GM23248 (cell line): Measurements from ENCODE around the gene TMEM80. TPM values are rescaled to one million over a fixed set of nuclear protein-coding genes. Genes with fewer than 3 reads are reported as not detected.

ENCODE experiments used
- DNase-seq: peaks from one replicate; pipeline ENCODE4 v3.0.0-alpha.2; 2015
- H2AFZ ChIP-seq: fragments of 200-600 bp; sonication (generic); 2 replicates; pipeline ENCODE4 v1.6.1; 2016; ENCODE audit warnings: antibody characterized with exemption
- H3F3A ChIP-seq: fragments of 200-600 bp; sonication (generic); 2 replicates; pipeline ENCODE4 v1.6.1; 2016; ENCODE audit warnings: mild to moderate bottlenecking, antibody characterized with exemption, mixed run types; ENCODE audit not compliant: insufficient read depth
- H3K27ac ChIP-seq: fragments of 200-600 bp; sonication (generic); 2 replicates; pipeline ENCODE4 v1.5.1; 2016; ENCODE audit warnings: mild to moderate bottlenecking
- H3K27me3 ChIP-seq: fragments of 200-600 bp; sonication (generic); replicated peaks from 2 replicates; pipeline ENCODE4 v1.6.1; 2016; ENCODE audit warnings: mild to moderate bottlenecking; ENCODE audit not compliant: insufficient read depth
- H3K36me3 ChIP-seq: fragments of 200-600 bp; sonication (generic); 2 replicates; pipeline ENCODE4 v1.6.1; 2016; ENCODE audit warnings: low read depth, mild to moderate bottlenecking
- H3K4me1 ChIP-seq: fragments of 200-600 bp; sonication (generic); 2 replicates; pipeline ENCODE4 v1.6.1; 2016; ENCODE audit warnings: mild to moderate bottlenecking; ENCODE audit not compliant: insufficient read depth
- H3K4me2 ChIP-seq: fragments of 200-600 bp; sonication (generic); one replicate; pipeline ENCODE4 v1.6.1; 2016; ENCODE audit warnings: mild to moderate bottlenecking; ENCODE audit not compliant: unreplicated experiment
- H3K4me3 ChIP-seq: fragments of 200-600 bp; sonication (generic); 2 replicates; pipeline ENCODE4 v1.5.1; 2016; ENCODE audit warnings: mild to moderate bottlenecking
- H3K79me2 ChIP-seq: fragments of 200-600 bp; sonication (generic); 2 replicates; pipeline ENCODE4 v1.6.1; 2016; ENCODE audit warnings: mild to moderate bottlenecking; ENCODE audit not compliant: insufficient read depth
- H3K9ac ChIP-seq: fragments of 200-600 bp; sonication (generic); 2 replicates; pipeline ENCODE4 v1.6.1; 2016; ENCODE audit warnings: mild to moderate bottlenecking
- H3K9me2 ChIP-seq: fragments of 200-600 bp; sonication (generic); 2 replicates; pipeline ENCODE4 v1.6.1; 2016; ENCODE audit warnings: mixed run types, mild to moderate bottlenecking, moderate library complexity; ENCODE audit not compliant: insufficient read depth
- H3K9me3 ChIP-seq: fragments of 200-600 bp; sonication (generic); one replicate; pipeline ENCODE4 v1.6.1; 2017; ENCODE audit warnings: low read depth
- H4K20me1 ChIP-seq: fragments of 200-600 bp; sonication (generic); 2 replicates; pipeline ENCODE4 v1.6.0; 2016; ENCODE audit not compliant: insufficient read depth
- EZH2 ChIP-seq: fragments of 200-600 bp; sonication (generic); IDR thresholded peaks from 2 replicates; pipeline ENCODE4 v1.6.1; 2018; ENCODE audit warnings: antibody characterized with exemption, mild to moderate bottlenecking; ENCODE audit not compliant: insufficient read depth, poor library complexity, severe bottlenecking
- EZH2phosphoT487 ChIP-seq: fragments of 200-600 bp; sonication (generic); IDR thresholded peaks from 2 replicates; pipeline ENCODE4 v1.6.1; 2018; ENCODE audit warnings: antibody characterized with exemption, moderate library complexity, mild to moderate bottlenecking, low read depth; ENCODE audit not compliant: insufficient read depth
- WGBS, 2 experiments: methylation state at CpG; one replicate each; pipeline ENCODE4 v1.1.6; 2015 to 2017; ENCODE audit warnings: low lambda C conversion rate in 2 of 2, low coverage in 1 of 2; ENCODE audit errors: missing lambda C conversion rate in 2 of 2; 5-methylcytosine and 5-hydroxymethylcytosine counted together
- in situ Hi-C: fragments of 300-500 bp; cut with MboI; formaldehyde crosslinking; loops from 2 replicates; pipeline ENCODE4 v1.15.0; 2020
- polyA plus RNA-seq: library from polyadenylated mRNA; unstranded; fragments of >200 nt; fragmentation: Nextera tagmentation; extraction: Ambion mirVana; gene quantifications from 2 replicates; pipeline ENCODE4 v1.2.1, GENCODE V29; 2016
- total RNA-seq: library from RNA; depleted of rRNA; stranded (reverse); fragments of >200 nt; shearing (Covaris generic); gene quantifications from 2 replicates; pipeline ENCODE4 v1.2.3, GENCODE V29; 2014

TMEM80 gene
- total and polyA plus RNA-seq, 2 experiments from 2014 or later = 27.0 to 50.1 TPM

- Histone ChIP-seq H3K79me2 (no peaks in the 10 kb centered on the region), H3K4me2 (no peak overlapping the region), H3K4me3 (no peak overlapping the region), H3K9ac (no peak overlapping the region), H3K4me1 (no peaks in the 10 kb centered on the region), H3K27me3 (no peaks in the 10 kb centered on the region), H4K20me1 (no peaks in the 10 kb centered on the region), H3K27ac (no peak overlapping the region), H3K36me3 (peaks cover 22% of the 10 kb centered on the region; the same call in 1 of the 2 replicates), H3K9me3 (no peaks in the 10 kb centered on the region), H3K9me2 (no peaks in the 10 kb centered on the region), H2AFZ (no peak overlapping the region), H3F3A (no peaks in the 10 kb centered on the region)
- in situ Hi-C loops = no loop called here
- no peak for DNase-seq
- TF ChIP-seq EZH2phosphoT487 (no peak), EZH2 (no peak)
- 91 to 92% methylated on average over 17 to 19 of the region's 19 CpGs for WGBS, 2 experiments
These were observed 15.1 kb upstream of the TMEM80 start for GRCh38 chr11:680476-680875.

GRCh38 chr11:680970-681369, 14.6 kb upstream of the TMEM80 start:
- Histone ChIP-seq H3K79me2 (no peaks in the 10 kb centered on the region), H3K4me2 (no peak overlapping the region), H3F3A (no peaks in the 10 kb centered on the region), H3K27ac (no peak overlapping the region), H3K9ac (no peak overlapping the region), H3K36me3 (peaks cover 22% of the 10 kb centered on the region; the same call in 1 of the 2 replicates), H4K20me1 (no peaks in the 10 kb centered on the region), H3K9me3 (no peaks in the 10 kb centered on the region), H3K27me3 (no peaks in the 10 kb centered on the region), H3K4me1 (no peaks in the 10 kb centered on the region), H2AFZ (no peak overlapping the region), H3K9me2 (no peaks in the 10 kb centered on the region), H3K4me3 (no peak overlapping the region)
- TF ChIP-seq EZH2 = no peak
- TF ChIP-seq EZH2phosphoT487 = no peak
- no peak for DNase-seq
- in situ Hi-C loops = no loop called here
- 92 to 94% methylated on average over 13 of the region's 13 CpGs for WGBS, 2 experiments

- no peak overlapping the region for H3K27ac ChIP-seq
- H3F3A ChIP-seq = no peaks in the 10 kb centered on the region
- no peaks in the 10 kb centered on the region for H3K9me2 ChIP-seq
- in situ Hi-C loops = no loop called here
- DNase-seq = no peak
- TF ChIP-seq EZH2 (no peak), EZH2phosphoT487 (no peak)
- no peak overlapping the region for H3K4me3 ChIP-seq
- H3K36me3 ChIP-seq = peaks cover 35% of the 10 kb centered on the region; the same call in 1 of the 2 replicates
- no peaks in the 10 kb centered on the region for H3K9me3 ChIP-seq
- 92 to 93% methylated on average over 30 of the region's 30 CpGs for WGBS, 2 experiments
- peaks cover 21% of the 10 kb centered on the region for H3K79me2 ChIP-seq
- H3K4me2 ChIP-seq = no peak overlapping the region
- no peaks in the 10 kb centered on the region for H4K20me1 ChIP-seq
- H2AFZ ChIP-seq = no peak overlapping the region
- H3K9ac ChIP-seq = no peak overlapping the region
- H3K27me3 ChIP-seq = no peaks in the 10 kb centered on the region
- no peaks in the 10 kb centered on the region for H3K4me1 ChIP-seq
These were observed 9.0 kb upstream of the TMEM80 start for GRCh38 chr11:686451-687243.

- peaks cover 32% of the 10 kb centered on the region for H3K79me2 ChIP-seq
- no peaks in the 10 kb centered on the region for H3F3A ChIP-seq
- TF ChIP-seq EZH2 (no peak), EZH2phosphoT487 (no peak)
- H3K4me1 ChIP-seq = no peaks in the 10 kb centered on the region
- no peaks in the 10 kb centered on the region for H3K9me3 ChIP-seq
- H3K9me2 ChIP-seq = no peaks in the 10 kb centered on the region
- no peak overlapping the region for H3K9ac ChIP-seq
- H3K27me3 ChIP-seq = no peaks in the 10 kb centered on the region
- H3K4me2 ChIP-seq = no peak overlapping the region
- no peaks in the 10 kb centered on the region for H4K20me1 ChIP-seq
- DNase-seq = no peak
- H3K36me3 ChIP-seq = peaks cover 32% of the 10 kb centered on the region; the same call in 1 of the 2 replicates
- H3K27ac ChIP-seq = no peak overlapping the region
- no peak overlapping the region for H3K4me3 ChIP-seq
- no peak overlapping the region for H2AFZ ChIP-seq
- 87 to 88% methylated on average over 13 of the region's 13 CpGs for WGBS, 2 experiments
- in situ Hi-C loops = no loop called here
These were observed 7.9 kb upstream of the TMEM80 start for GRCh38 chr11:687751-688150.
